ENCODE data around the gene COX20. TPM values are rescaled to one million over a fixed set of nuclear protein-coding genes. Genes with fewer than 3 reads are reported as not detected.

COX20 gene
- total RNA-seq, 1 experiment from 2014 or later, result 38.0 TPM

DNA sequence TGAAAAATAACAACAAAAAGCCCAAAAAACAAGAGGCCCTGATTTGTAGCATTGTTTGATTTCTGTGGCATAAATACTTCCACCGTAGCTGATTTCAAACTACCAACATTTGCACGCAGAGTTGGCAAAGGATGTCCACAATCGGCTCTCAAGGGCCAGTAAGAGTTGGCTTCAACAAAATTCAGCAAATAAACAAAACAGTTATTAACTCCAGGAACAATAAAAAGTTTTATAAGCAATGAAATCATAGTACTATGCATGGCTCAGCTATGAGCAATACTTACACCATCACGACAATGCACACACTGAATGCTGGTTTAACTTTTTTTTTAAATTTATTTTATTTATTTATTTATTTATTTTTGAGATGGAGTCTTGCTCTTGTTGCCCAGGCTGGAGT is 8.7 kb upstream of the COX20 start:
- no peaks in the 10 kb centered on the region for H4K20me1 ChIP-seq (ENCODE audit: control insufficient read depth, insufficient read depth, insufficient read length)
- Mint-ChIP-seq H3K27me3 (ENCODE audit: low read depth) (no peaks in the 10 kb centered on the region), H3K9me3 (no peaks in the 10 kb centered on the region), H3K27ac (no peak overlapping the region), H3K36me3 (ENCODE audit: insufficient read depth in 1 of 3, low read depth in 3 of 3) (peaks cover 0 to 15% (median 12%) of the 10 kb centered on the region in 3 experiments; a peak in 4 of 7 replicates), H3K4me3 (no peak overlapping the region), H3K4me1 (peaks cover 13 to 14% of the 10 kb centered on the region in 2 experiments)
- TF ChIP-seq, protein P1, sequence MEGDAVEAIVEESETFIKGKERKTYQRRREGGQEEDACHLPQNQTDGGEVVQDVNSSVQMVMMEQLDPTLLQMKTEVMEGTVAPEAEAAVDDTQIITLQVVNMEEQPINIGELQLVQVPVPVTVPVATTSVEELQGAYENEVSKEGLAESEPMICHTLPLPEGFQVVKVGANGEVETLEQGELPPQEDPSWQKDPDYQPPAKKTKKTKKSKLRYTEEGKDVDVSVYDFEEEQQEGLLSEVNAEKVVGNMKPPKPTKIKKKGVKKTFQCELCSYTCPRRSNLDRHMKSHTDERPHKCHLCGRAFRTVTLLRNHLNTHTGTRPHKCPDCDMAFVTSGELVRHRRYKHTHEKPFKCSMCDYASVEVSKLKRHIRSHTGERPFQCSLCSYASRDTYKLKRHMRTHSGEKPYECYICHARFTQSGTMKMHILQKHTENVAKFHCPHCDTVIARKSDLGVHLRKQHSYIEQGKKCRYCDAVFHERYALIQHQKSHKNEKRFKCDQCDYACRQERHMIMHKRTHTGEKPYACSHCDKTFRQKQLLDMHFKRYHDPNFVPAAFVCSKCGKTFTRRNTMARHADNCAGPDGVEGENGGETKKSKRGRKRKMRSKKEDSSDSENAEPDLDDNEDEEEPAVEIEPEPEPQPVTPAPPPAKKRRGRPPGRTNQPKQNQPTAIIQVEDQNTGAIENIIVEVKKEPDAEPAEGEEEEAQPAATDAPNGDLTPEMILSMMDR (conservative IDR thresholded peaks at IDR 0.05), result no peak
- H3K23me2 ChIP-seq (ENCODE audit: insufficient read length, low read depth, low read length, poor library complexity, severe bottlenecking), result no peaks in the 10 kb centered on the region
- no peak overlapping the region for H3K4me2 ChIP-seq (ENCODE audit: insufficient read depth, insufficient read length, low read length)
- H2AFZ ChIP-seq (ENCODE audit: low read length), result no peak overlapping the region
- whole genome bisulfite sequencing (ENCODE audit: extremely low coverage, insufficient read length, low lambda C conversion rate), result no CpG with 5 or more reads among the region's 4 CpGs
- H2BK5ac ChIP-seq (ENCODE audit: insufficient read length, low read length), result no peak overlapping the region
- no peak overlapping the region for H4K8ac ChIP-seq (replicated peaks; ENCODE audit: insufficient read length, low read depth, low read length)
- H3K27ac ChIP-seq (ENCODE audit: insufficient read length, low read depth, low read length), result no peak overlapping the region
- no peaks in the 10 kb centered on the region for H3K9me3 ChIP-seq (ENCODE audit: control insufficient read depth, low read depth, low read length)
- no peaks in the 10 kb centered on the region; the same call in 1 of the 2 replicates for H3K4me1 ChIP-seq (ENCODE audit: insufficient read depth, low read length)
- H3K56ac ChIP-seq (ENCODE audit: insufficient read length, low read depth, low read length), result no peak overlapping the region
- H4K91ac ChIP-seq (ENCODE audit: insufficient read length, low read depth, low read length), result no peak overlapping the region
- H2BK15ac ChIP-seq (ENCODE audit: low read depth, low read length), result no peak overlapping the region
- H3T11ph ChIP-seq (ENCODE audit: low read length), result no peak overlapping the region
- no peak overlapping the region for H4K5ac ChIP-seq (ENCODE audit: insufficient read length, low read depth, low read length)
- peaks cover 4% of the 10 kb centered on the region for H3K79me1 ChIP-seq (ENCODE audit: insufficient read depth, low read depth, low read length, poor library complexity, severe bottlenecking)
- no peak overlapping the region for H2BK120ac ChIP-seq (ENCODE audit: low read depth, low read length, poor library complexity, severe bottlenecking)
- no peak overlapping the region for H3K4ac ChIP-seq (ENCODE audit: low read depth, low read length)
- H2AK5ac ChIP-seq (ENCODE audit: insufficient read length, low read length), result no peak overlapping the region
- no peaks in the 10 kb centered on the region for H3K27me3 ChIP-seq (ENCODE audit: insufficient read depth, low read length)
- no peak overlapping the region for H3K9ac ChIP-seq (ENCODE audit: extremely low read depth, insufficient read length, low read length)
- no peaks in the 10 kb centered on the region; the same call in 1 of the 2 replicates for H3K79me2 ChIP-seq (ENCODE audit: insufficient read depth, low read length)
- H3K18ac ChIP-seq (ENCODE audit: insufficient read length, low read depth, low read length), result no peak overlapping the region
- H3K14ac ChIP-seq (ENCODE audit: insufficient read depth, low read length), result no peak overlapping the region
- H2BK20ac ChIP-seq (ENCODE audit: low read depth, low read length, poor library complexity, severe bottlenecking), result no peak overlapping the region
- no peak for DNase-seq
- no peak overlapping the region for H2BK12ac ChIP-seq (ENCODE audit: insufficient read length, low read depth, low read length)
- H3K23ac ChIP-seq (ENCODE audit: insufficient read length, low read depth, low read length), result no peak overlapping the region

Measured in H9 (cell line).